ENCODE data around the gene SMARCAL1. TPM values are rescaled to one million over a fixed set of nuclear protein-coding genes. Genes with fewer than 3 reads are reported as not detected.
A peak's percentile ranks its signal among the peaks of the same experiment; 100 is the strongest.

SMARCAL1 gene
- total RNA-seq = 46.7 and 50.7 TPM in 2 replicates
- 12.6 TPM for total RNA-seq (2013)
- 20.2 and 20.7 TPM in 2 replicates for polyA plus RNA-seq
- polyA minus RNA-seq = 13.7 and 20.8 TPM in 2 replicates

DNA sequence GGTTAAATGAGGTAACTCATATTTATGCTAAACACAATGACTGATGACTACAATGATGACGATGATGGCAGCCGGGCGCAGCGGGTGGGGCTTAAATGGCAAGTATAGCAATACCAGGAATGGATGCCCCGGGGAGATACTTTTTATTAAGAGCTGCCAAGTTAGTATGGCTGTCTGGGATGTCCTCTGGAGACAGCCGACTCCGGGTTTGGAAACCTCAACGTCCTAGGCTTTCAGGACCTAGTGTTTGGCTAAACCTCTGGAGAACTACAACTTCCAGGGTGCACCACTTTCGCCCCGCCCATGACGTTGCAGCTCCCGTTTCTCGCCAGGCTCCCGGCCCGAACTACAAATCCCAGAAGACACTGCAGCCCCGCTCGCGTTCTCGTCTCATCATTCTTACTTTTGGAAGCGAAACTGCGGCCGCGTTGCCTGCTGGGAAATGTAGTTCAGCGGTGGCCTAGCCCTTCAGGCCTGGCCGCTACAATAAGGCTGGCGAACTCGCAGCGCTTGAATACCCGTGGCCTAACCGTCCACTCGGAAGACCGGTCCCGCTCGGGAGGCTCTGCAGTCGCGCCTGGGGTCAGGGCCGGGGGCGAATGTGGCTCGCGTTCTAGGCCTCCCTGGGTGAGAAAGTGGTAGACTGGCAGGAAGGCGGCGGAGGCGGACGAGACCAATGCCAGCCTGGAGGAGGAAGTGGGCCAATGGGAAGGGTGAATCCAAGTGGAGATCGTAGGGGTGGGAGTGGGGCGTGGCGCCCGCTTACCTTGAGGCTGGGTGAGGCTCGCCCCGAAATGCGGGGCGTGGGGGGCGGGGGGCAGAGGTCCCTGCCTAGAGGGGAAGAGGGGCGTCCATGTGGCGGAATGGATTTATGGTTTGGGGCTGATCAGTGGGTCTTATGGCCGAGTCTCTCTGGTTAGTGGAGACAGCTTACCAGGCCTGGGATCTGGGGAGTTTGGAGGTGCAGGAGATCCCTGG is at the start of gene SMARCAL1:
Gene SMARCAL1, plus strand, starts transcription at position 463 of the 978 bp plus-strand sequence. CDS start 2,221 bp downstream, outside the sequence.
- DNase-seq = peak; percentile 99
- Histone ChIP-seq H3K9me3 (ENCODE audit: control extremely low read depth in 1 of 3, control insufficient read depth in 2 of 3, insufficient read depth in 1 of 3, low read length in 2 of 3) (no peaks in the 10 kb centered on the region), H3K4me3 (ENCODE audit: control extremely low read depth in 1 of 5, extremely low read depth in 1 of 5, insufficient read depth in 1 of 5, low read depth in 2 of 5, low read length in 4 of 5) (peak within 1 kb of the TSS; percentile 17 to 94 (median 78)), H3K36me3 (replicated peaks in 1 of 2; ENCODE audit: control extremely low read depth in 1 of 2, control insufficient read depth in 1 of 2, extremely low read depth in 1 of 2, insufficient read depth in 2 of 2, low read length in 1 of 2) (peaks cover 0 to 8% of the 10 kb centered on the region in 2 experiments), H3K79me2 (ENCODE audit: control insufficient read depth, insufficient read depth, low read length) (peaks cover 14% of the 10 kb centered on the region), H3K4me1 (ENCODE audit: control insufficient read depth in 2 of 2, insufficient read depth in 2 of 2, low read length in 2 of 2) (peaks cover 11 to 18% of the 10 kb centered on the region in 2 donors), H4K20me1 (ENCODE audit: control insufficient read depth, insufficient read depth, low read length, poor library complexity, severe bottlenecking) (no peaks in the 10 kb centered on the region), H3K27me3 (replicated peaks in 1 of 4; ENCODE audit: control extremely low read depth in 1 of 4, control insufficient read depth in 3 of 4, insufficient read depth in 4 of 4, low read length in 3 of 4) (peaks cover 0 to 4% (median 0%) of the 10 kb centered on the region in 4 experiments), H3K27ac (ENCODE audit: low read length in 2 of 2) (peak within 1 kb of the TSS; percentile 78 to 91), H3K4me2 (replicated peaks; ENCODE audit: low read depth, low read length, poor library complexity, severe bottlenecking) (peak within 1 kb of the TSS; percentile 94), H2AFZ (ENCODE audit: insufficient read depth, low read depth, low read length, poor library complexity, severe bottlenecking) (peak within 1 kb of the TSS; percentile 90), H3K9ac (ENCODE audit: low read length) (peak within 1 kb of the TSS; percentile 84)
- H3K9me3 Mint-ChIP-seq (ENCODE audit: insufficient read depth) = no peaks in the 10 kb centered on the region
- CTCF ChIA-PET = interaction anchor here (1.2 to 1.4 kb wide), 2 partner anchors 9 to 85 kb away, joined by 5 to 7 read pairs; no protein-coding TSS in a partner anchor
- ATAC-seq (ENCODE audit: low read depth) = peak; percentile 94
- H3K27ac Mint-ChIP-seq = peak within 1 kb of the TSS; percentile 99
- peak within 1 kb of the TSS; percentile 99 for H3K4me3 Mint-ChIP-seq
- no peak for TF ChIP-seq EZH2 (IDR thresholded peaks at IDR 0.05; ENCODE audit: borderline replicate concordance, insufficient read depth, low read depth, low read length, poor library complexity, severe bottlenecking)
- TF ChIP-seq, protein P1, sequence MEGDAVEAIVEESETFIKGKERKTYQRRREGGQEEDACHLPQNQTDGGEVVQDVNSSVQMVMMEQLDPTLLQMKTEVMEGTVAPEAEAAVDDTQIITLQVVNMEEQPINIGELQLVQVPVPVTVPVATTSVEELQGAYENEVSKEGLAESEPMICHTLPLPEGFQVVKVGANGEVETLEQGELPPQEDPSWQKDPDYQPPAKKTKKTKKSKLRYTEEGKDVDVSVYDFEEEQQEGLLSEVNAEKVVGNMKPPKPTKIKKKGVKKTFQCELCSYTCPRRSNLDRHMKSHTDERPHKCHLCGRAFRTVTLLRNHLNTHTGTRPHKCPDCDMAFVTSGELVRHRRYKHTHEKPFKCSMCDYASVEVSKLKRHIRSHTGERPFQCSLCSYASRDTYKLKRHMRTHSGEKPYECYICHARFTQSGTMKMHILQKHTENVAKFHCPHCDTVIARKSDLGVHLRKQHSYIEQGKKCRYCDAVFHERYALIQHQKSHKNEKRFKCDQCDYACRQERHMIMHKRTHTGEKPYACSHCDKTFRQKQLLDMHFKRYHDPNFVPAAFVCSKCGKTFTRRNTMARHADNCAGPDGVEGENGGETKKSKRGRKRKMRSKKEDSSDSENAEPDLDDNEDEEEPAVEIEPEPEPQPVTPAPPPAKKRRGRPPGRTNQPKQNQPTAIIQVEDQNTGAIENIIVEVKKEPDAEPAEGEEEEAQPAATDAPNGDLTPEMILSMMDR (IDR thresholded peaks at IDR 0.05) = no peak
- WGBS (ENCODE audit: insufficient coverage) = 6% methylated on average over 55 of the region's 56 CpGs
- H3K27me3 Mint-ChIP-seq = peaks cover 11% of the 10 kb centered on the region
- POLR2A ChIA-PET = interaction anchor here (0.7 to 2.5 kb wide), 2 partner anchors 86 to 269 kb away, joined by 3 to 13 read pairs; partner anchors contain the start of gene RPL37A
- H3K4me1 Mint-ChIP-seq = peaks cover 32% of the 10 kb centered on the region
- intact Hi-C loops (cut with micrococcal nuclease) = loop anchor here (1.0 to 5.0 kb wide), 6 partner anchors 86 to 1100 kb away; partner anchors contain the start of genes ATIC, MREG, RPL37A and XRCC5

All from B cell (primary cell).